CD4-positive, alpha-beta T cell treated with Interleukin-10 for 1 hour (primary cell): ENCODE results near the gene IFITM2.
A peak's percentile ranks its signal among the peaks of the same experiment; 100 is the strongest.
"Not testable (repeated sequence)": the region's sequence is repeated elsewhere in the genome, so short reads cannot be mapped to it uniquely, and the experiment has no call there.

ENCODE experiments used
- DNase-seq: peaks from one replicate; pipeline ENCODE4 v3.0.0-alpha.2; 2020

Gene IFITM2

DNA sequence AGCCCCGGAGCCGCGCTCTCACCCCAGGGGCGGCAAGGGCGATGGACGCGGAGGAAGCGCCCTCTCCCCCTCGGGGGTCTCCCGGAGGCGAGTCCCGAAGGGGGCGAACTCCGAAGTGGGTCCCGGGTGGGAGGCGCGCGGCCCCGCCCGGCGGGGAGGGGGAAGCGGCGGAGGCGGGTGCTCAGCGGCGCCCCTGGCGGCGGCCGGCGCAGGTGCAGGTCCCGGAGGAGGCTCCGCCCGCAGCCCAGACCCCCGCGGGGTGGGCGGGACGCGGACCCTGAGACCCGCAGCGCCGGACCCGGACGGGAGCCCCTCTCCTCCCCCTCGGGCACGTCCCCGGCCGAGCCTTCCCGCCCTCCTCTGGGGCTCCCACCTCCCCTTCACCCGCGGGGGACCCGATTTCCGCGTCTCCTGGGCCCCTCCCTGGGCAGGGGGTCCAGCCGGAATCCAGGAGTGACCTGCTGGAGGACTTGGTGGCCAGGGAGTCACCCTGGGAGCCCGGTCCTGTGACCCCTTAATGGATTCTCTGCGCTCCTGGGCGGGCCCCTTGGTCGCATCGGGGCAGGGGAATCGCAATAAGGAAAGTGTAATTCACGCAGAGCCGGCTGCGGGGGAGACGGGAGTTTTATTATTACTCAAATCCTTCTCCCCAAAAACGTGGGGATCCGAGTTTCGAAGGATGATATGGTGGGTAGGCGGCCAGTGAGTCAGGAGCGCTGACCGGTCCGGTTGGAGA, 3.6 kb downstream of the IFITM2 start:
- DNase-seq: not testable (repeated sequence)

- peak; percentile 44 for DNase-seq
These were observed 4.6 kb downstream of the IFITM2 start for GRCh38 chr11:312092-312816.

- no peak for DNase-seq
These were observed 5.7 kb downstream of the IFITM2 start for GRCh38 chr11:313304-313786.

DNA sequence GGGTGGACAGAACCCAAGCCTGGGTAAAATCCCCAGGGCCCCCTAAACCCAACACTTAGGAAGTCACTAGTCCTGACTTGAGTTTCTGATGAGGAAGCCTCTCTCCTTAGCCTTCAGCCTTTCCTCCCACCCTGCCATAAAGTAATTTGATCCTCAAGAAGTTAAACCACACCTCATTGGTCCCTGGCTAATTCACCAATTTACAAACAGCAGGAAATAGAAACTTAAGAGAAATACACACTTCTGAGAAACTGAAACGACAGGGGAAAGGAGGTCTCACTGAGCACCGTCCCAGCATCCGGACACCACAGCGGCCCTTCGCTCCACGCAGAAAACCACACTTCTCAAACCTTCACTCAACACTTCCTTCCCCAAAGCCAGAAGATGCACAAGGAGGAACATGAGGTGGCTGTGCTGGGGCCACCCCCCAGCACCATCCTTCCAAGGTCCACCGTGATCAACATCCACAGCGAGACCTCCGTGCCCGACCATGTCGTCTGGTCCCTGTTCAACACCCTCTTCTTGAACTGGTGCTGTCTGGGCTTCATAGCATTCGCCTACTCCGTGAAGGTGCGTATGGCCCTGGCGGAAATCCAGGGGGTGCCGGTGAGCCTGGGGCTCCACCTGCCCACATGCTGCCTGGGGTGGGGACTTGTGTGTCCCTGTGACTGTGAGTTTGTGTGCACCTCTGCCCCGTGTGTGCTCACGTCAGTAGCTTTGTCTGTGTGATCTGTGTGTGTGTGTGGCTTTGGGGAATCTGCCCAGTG, 6.4 kb downstream of the IFITM2 start, which contains the start of gene IFITM1:
IFITM1 (plus strand) TSS at position 254 of the 767 bp plus-strand sequence; CDS start at position 385, 131 bp downstream.
- DNase-seq: peak; percentile 75

- not testable (repeated sequence) for DNase-seq
These were observed 6.9 kb downstream of the IFITM2 start for GRCh38 chr11:314554-314875.

GRCh38 chr11:315051-315481, 7.5 kb downstream of the IFITM2 start:
- no peak for DNase-seq

GRCh38 chr11:315516-315994, 7.9 kb downstream of the IFITM2 start:
- no peak for DNase-seq

DNA sequence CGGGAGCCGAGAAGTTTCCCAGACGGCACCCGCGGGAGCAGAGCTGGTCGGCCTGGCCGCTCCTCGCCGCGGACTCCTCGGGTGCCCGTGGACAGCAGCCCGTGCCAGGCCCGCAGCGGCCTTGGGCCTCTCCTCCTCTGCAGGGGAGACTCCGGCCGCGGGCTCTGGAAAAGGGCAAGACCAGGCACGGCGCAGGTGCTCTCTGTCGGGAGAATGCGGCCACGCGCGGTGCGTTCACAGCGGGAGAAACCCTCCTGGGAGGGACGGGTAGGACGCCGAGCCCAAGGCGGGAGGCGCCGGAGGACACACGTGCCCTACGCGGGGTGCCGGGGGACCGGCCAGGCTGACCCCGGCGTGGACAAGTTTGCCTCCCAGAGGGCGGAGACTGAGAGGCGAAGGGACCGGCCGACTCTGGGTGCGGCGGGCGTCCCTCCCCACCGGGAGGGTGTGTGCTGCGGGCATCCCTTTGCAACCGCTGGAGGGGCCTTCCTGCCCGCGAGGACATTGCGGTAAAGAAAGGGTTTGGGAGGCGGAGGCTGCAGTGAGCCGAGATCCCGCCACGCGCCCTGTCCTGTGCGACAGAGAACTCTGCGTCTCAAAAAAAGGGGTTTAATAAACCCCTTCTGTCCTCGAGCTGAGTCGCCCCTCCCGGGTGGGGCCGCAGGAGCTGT, 8.6 kb downstream of the IFITM2 start:
- DNase-seq: peak; percentile 63

DNA sequence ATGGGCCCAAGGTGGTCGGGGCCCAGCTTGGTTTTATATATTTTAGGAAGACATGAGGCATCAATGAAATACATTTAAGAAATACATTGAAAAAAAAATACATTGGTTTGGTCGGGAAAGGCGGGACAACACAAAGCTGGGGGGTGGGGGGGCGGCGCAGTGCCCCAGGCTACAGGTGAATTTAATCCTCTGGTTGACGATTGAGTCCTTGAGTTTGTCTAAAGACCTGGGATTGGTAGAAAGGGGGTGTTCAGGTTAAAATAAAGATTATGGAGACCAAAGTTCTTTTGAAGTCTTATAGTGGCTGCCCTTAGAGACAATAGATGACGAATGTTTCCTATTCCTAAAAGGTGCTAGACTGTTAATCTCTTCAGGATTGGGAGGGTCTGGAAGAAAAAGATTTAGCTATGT, 9.3 kb downstream of the IFITM2 start:
- DNase-seq: peak; percentile 54

- not testable (repeated sequence) for DNase-seq
These were observed 10.2 kb downstream of the IFITM2 start for GRCh38 chr11:317668-318404.

GRCh38 chr11:318405-319120, 10.9 kb downstream of the IFITM2 start:
- not testable (repeated sequence) for DNase-seq

DNA sequence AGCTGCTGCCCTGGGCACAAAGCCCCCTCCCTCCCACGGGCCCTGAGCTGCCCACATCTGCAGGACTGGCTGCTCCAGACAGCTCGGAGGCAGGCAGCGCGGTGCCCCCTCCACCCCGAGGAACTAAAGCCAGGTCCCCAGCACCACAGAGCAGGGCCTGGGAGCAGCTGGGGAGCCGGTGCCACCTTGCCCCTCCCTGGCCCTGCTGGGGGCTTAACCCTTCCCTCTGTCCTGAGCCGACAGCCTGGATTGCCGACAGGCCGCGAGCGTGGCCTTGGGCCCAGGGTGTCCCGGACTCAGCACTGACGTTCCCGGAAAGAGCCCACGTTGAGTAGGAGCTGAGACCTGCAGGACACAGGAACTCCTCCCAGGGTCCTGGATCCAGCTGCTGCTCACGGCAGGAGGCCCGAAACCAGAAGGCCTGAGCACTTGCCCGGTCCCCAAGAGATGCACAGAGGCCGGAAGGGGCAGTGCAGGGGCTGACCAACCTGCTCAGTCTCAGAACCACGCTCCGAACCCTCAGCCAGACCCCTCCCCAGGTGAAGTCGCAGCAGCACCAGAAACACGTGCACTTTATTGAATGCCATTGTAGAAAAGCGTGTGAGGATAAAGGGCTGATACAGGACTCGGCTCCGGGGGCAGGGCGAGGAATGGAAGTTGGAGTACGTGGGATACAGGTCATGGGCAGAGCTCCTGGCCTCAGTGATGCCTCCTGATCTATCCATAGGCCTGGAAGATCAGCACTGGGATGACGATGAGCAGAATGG, 11.7 kb downstream of the IFITM2 start:
- DNase-seq: not testable (repeated sequence)

GRCh38 chr11:319888-320273, 12.3 kb downstream of the IFITM2 start:
- DNase-seq: not testable (repeated sequence)

DNA sequence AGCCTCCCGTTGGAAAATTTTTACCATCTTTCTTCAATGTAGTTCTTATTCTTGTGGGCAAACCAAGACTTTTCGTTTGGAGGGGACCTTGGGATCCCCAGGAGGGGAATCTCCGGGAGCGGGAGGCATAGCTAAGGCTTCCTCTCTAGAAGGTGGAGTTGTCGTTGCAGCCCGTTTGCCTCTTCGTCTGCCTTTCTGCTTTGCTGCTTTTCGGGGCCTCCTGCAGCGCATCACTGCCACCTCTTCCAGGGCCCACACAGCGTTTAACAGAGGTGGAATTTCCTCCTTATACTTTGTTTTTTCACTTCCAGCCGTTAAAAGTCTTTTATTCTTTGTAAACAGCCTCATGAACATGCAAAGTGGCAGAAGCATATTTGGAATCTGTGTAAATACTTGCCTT, 16.5 kb downstream of the IFITM2 start:
- no peak for DNase-seq

- DNase-seq: not testable (repeated sequence)
These were observed 17.2 kb downstream of the IFITM2 start for GRCh38 chr11:324593-325517.

- no peak for DNase-seq
These were observed 18.4 kb downstream of the IFITM2 start for GRCh38 chr11:325796-326591.

GRCh38 chr11:326592-326841, 18.9 kb downstream of the IFITM2 start:
- no peak for DNase-seq

GRCh38 chr11:326842-327580, 19.4 kb downstream of the IFITM2 start:
- DNase-seq: peak; percentile 84
